HG03520 (cell line): ENCODE data around the gene GPR146.

Source experiments
- ATAC-seq: cut with Tn5 transposase; IDR thresholded peaks from one replicate; pipeline ENCODE4 v1.9.1; 2021; ENCODE audit warnings: mild to moderate bottlenecking, moderate library complexity; ENCODE audit not compliant: unreplicated experiment

Gene GPR146

DNA sequence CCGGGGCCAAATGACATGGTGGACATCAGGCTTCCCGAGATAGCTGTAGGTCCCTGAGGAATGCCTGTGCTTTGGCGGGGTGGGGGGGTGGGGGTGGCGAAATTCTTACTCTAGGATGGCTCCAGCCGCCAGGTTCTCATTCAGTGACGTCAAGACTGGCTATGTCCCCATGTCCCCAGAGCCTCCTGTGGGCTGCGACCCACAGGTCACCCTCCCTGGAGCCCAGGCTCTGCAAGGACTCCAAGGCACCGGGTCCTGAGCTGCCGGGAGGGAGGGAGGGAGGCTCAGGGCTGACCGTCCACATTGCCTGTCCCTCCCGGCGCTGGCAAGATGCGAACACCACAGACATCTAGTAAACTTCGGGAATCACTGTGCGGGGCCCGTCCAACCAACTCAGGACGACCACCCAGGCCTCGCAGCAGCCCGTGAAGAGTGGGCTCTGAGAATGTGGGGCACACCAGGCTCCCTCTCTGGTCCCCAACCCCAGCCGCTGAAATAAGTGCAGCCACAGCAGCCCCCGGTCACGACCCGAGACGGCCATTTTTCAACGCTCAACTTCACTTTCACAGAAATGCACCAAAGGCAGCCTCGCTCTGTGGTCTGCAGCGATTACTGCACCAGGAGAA lies 12.6 kb downstream of the GPR146 start:
- no peak for ATAC-seq

DNA sequence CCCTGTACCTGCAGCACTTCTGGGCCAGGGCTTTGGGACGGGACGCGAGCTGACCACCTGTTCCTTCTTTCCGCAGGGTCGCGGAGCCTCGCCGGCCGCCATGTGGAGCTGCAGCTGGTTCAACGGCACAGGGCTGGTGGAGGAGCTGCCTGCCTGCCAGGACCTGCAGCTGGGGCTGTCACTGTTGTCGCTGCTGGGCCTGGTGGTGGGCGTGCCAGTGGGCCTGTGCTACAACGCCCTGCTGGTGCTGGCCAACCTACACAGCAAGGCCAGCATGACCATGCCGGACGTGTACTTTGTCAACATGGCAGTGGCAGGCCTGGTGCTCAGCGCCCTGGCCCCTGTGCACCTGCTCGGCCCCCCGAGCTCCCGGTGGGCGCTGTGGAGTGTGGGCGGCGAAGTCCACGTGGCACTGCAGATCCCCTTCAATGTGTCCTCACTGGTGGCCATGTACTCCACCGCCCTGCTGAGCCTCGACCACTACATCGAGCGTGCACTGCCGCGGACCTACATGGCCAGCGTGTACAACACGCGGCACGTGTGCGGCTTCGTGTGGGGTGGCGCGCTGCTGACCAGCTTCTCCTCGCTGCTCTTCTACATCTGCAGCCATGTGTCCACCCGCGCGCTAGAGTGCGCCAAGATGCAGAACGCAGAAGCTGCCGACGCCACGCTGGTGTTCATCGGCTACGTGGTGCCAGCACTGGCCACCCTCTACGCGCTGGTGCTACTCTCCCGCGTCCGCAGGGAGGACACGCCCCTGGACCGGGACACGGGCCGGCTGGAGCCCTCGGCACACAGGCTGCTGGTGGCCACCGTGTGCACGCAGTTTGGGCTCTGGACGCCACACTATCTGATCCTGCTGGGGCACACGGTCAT lies 13.3 kb downstream of the GPR146 start:
- ATAC-seq, result no peak

DNA sequence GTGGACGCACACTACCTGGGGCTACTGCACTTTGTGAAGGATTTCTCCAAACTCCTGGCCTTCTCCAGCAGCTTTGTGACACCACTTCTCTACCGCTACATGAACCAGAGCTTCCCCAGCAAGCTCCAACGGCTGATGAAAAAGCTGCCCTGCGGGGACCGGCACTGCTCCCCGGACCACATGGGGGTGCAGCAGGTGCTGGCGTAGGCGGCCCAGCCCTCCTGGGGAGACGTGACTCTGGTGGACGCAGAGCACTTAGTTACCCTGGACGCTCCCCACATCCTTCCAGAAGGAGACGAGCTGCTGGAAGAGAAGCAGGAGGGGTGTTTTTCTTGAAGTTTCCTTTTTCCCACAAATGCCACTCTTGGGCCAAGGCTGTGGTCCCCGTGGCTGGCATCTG lies 14.0 kb downstream of the GPR146 start:
- no peak for ATAC-seq

GRCh38 chr7:1058821-1059199 lies 14.5 kb downstream of the GPR146 start:
- no peak for ATAC-seq

GRCh38 chr7:1059200-1060091 lies 15.1 kb downstream of the GPR146 start:
- ATAC-seq, result no peak

- ATAC-seq, result no peak
Measured at GRCh38 chr7:1060315-1061072, 16.1 kb downstream of the GPR146 start.

DNA sequence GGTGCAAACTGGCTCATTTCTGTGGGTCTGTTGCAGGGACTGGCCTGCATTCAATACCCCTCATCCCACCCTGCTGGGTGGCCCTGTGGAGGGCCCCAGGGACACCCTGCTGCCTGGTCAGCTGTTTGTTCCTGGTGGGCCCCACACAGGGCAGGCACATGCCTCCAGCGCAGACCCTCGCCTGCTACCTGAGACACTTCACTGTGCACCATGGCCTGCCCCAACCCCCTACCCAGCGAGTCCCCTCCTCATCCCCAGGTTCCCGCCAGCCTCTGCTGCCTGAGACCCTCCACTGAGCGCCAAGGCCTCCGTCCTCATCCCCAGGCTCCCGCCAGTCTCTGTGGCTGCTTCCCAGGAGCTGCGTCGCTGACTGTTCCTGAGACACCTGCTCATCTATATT lies 16.8 kb downstream of the GPR146 start:
- no peak for ATAC-seq

- peak; percentile 62 for ATAC-seq
Measured at GRCh38 chr7:1062296-1063294, 18.2 kb downstream of the GPR146 start.

GRCh38 chr7:1063361-1063760 lies 19.0 kb downstream of the GPR146 start:
- no peak for ATAC-seq

- no peak for ATAC-seq
Measured at GRCh38 chr7:1064581-1064980, 20.2 kb downstream of the GPR146 start.

DNA sequence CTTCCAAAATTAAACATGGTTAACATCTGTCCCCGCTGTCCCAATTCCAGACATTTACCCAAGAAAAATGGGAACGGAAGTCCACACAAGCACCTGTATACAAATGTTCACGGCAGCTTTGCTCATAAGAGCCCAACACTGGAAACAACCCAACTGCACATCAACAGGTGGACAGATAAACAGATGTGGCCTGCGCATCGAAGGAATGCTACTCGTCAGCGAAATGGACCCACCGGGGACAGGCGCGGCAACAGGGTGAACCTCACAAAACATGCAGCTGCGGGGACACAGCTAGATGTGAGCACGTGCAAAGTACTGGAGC lies 20.9 kb downstream of the GPR146 start:
- ATAC-seq, result no peak

DNA sequence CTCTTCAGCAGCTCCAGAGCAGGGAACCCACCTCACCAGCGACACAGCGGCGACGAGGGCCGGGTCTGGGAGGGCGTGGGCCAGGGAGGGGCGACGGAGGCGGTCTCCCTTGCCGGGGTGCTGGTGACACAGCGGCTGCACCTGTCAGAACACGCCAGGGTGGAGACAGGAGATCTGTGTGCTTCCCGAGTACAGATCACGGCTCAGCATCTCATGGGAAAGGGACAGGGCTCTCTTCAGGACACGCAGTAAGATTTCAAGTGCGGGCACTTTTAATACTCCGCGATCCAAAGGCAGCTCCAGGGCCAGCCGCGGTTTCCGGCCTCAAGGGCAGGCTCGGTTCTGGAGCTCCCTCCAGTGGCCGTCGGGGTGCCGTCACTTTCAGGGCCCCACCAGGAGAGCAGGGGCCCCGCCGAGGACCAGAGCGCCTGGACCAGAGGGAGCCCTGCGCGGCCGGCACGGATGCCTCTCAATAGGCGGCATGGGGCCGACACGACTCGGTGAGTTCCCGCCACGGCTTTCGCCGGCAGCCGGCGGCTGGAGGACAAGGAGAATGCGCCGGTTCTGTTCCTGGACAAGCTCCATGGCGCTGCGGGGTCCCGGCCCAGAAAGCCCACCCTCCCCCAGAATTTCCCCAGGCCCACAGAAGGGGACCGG lies 21.4 kb downstream of the GPR146 start:
- no peak for ATAC-seq

- no peak for ATAC-seq
Measured at GRCh38 chr7:1066242-1066588, 21.9 kb downstream of the GPR146 start.

DNA sequence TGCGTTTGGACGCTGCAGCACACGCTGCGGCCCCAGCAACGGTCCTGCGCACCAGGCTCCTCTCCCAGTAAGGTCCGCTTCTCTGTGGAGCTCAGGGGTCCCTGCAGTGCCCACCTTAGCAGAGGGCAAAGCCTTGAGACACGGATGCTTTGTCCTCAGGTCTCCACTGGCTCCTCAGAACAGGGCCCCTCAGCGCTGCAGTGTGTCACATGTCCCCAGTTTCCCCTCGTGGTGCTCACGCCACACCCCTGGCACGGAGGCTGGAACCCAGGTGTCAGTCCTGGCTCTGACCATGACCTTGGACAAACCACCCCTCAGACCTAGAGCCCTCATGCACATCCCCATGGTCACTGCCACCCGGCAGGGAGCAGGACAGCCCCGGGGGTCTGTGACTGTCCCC lies 23.7 kb downstream of the GPR146 start:
- ATAC-seq, result no peak

DNA sequence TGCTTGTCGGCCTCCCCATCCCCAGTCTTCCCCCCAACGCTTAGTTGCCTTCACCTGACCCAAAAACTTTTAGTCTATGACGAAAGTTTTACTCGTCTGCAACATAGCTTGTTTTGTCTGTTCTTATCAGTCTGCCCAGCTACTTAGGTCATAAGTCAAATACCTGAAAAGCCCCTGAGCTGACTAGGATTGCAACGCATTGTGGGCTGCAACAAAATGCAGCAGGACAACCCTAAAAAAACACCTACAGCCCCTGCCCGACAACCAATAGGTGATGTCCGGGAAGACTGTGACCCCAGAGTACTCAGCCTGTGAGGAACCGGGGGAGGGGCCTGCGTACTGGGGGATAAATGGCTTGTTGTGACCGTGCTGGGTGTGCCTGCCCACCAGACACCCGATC lies 24.3 kb downstream of the GPR146 start:
- ATAC-seq, result no peak

GRCh38 chr7:1070544-1071011 lies 26.2 kb downstream of the GPR146 start:
- no peak for ATAC-seq

DNA sequence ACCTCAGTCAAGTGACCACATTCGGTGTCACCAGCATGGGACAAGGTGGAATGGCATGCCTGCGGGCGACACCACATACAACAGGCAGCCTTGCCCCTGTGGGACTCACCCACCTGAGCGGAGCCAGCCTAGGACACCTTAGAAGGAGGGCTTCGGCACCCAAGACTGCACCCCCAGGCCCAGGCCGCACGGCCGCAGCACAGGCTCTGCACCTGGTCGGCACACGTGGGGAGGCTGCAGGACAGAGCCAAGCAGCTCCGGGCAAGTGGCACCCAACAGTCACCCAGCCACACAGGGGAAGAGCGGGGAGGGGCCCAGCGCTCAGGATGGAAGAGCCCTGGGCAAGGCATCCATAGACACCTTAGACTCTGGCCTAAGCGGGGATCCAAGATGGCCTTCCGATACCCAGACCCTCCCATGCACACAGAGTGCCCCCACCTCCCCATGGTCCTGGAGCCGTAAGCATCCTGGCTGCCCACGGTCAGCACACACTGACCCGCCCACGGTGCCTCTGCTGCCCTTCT lies 27.4 kb downstream of the GPR146 start:
- no peak for ATAC-seq

GRCh38 chr7:1073142-1073977 lies 29.0 kb downstream of the GPR146 start:
- no peak for ATAC-seq
